Spleen (tissue), 11 donors: Measurements from ENCODE around the gene SDHC. TPM values are rescaled to one million over a fixed set of nuclear protein-coding genes. Genes with fewer than 3 reads are reported as not detected.

Experiments
- DNase-seq: peaks from one replicate; pipeline ENCODE4 v3.0.0-alpha.2; 2020
- H3K27ac ChIP-seq, 8 donors: fragments of 200-600 bp; sonication (generic) in 7 of 8; 1 replicate in 4 of 8; 2 replicates in 4 of 8; pipeline versions ENCODE4 v1.5.0 to v1.8.0; 2016 to 2021; ENCODE audit warnings: inconsistent platforms in 4 of 8, mild to moderate bottlenecking in 4 of 8, moderate library complexity in 1 of 8
- H3K27me3 ChIP-seq, 7 donors: fragments of 200-600 bp; sonication (generic) in 6 of 7; replicated peaks in 1 of 7; 1 replicate in 4 of 7; 2 replicates in 3 of 7; pipeline versions ENCODE4 v1.5.0 to v1.8.0; 2016 to 2021; ENCODE audit warnings: inconsistent platforms in 3 of 7, mild to moderate bottlenecking in 1 of 7
- H3K36me3 ChIP-seq, 6 donors: fragments of 200-600 bp; sonication (generic) in 5 of 6; 1 replicate in 4 of 6; 2 replicates in 2 of 6; pipeline versions ENCODE4 v1.5.0 to v1.8.0; 2016 to 2021; ENCODE audit warnings: inconsistent platforms in 2 of 6
- H3K4me1 ChIP-seq, 6 donors: fragments of 200-600 bp; sonication (generic) in 5 of 6; 1 replicate in 3 of 6; 2 replicates in 3 of 6; pipeline versions ENCODE4 v1.5.0 to v1.8.0; 2016 to 2021; ENCODE audit warnings: inconsistent platforms in 3 of 6
- H3K4me3 ChIP-seq, 8 donors: fragments of 200-600 bp; sonication (generic) in 7 of 8; 1 replicate in 4 of 8; 2 replicates in 4 of 8; pipeline versions ENCODE4 v1.5.0 to v1.8.0; 2016 to 2021; ENCODE audit warnings: inconsistent platforms in 4 of 8, mild to moderate bottlenecking in 4 of 8, moderate library complexity in 2 of 8
- H3K9me3 ChIP-seq, 8 donors: fragments of 200-600 bp; sonication (generic) in 7 of 8; 1 replicate in 4 of 8; 2 replicates in 4 of 8; pipeline versions ENCODE4 v1.5.0 to v1.8.0; 2016 to 2021; ENCODE audit warnings: inconsistent platforms in 4 of 8
- CTCF ChIP-seq, 11 experiments: fragments of 200-600 bp in 7 of 11; fragments of 450-650 bp in 4 of 11; sonication (generic) in 4 of 11; IDR thresholded peaks in 8 of 11; conservative IDR thresholded peaks in 3 of 11; 1 replicate in 7 of 11; 2 replicates in 4 of 11; pipeline versions ENCODE4 v1.4.0 to v1.8.0; 2016 to 2021; ENCODE audit warnings: antibody characterized with exemption in 11 of 11, inconsistent platforms in 4 of 11, mild to moderate bottlenecking in 1 of 11
- POLR2A ChIP-seq, 3 donors: fragments of 450-650 bp; IDR thresholded peaks; one replicate each; pipeline ENCODE4 v1.5.1; 2017; ENCODE audit warnings: antibody characterized with exemption in 3 of 3, mild to moderate bottlenecking in 1 of 3
- POLR2AphosphoS5 ChIP-seq, 3 donors: sonication (generic); formaldehyde crosslinking; IDR thresholded peaks; one replicate each; pipeline ENCODE4 v1.5.1; 2017; ENCODE audit warnings: antibody characterized with exemption in 3 of 3
- WGBS, 5 donors: extraction: QIAGEN DNeasy Blood & Tissue Kit in 3 of 5; methylation state at CpG; one replicate each; pipeline versions ENCODE4 v1.1.5 to v1.1.7; 2013 to 2018; 5-methylcytosine and 5-hydroxymethylcytosine counted together
- intact Hi-C: fragments of 100-400 bp; cut with DNase I; formaldehyde crosslinking; loops from one replicate; pipeline ENCODE4 v1.15.0; 2023; ENCODE audit warnings: low total_unique reads
- polyA plus RNA-seq, 3 donors: library from polyadenylated mRNA; stranded (reverse); fragments of 200-250 nt; gene quantifications; one replicate each; pipeline ENCODE4 v1.2.1, GENCODE V29; 2013
- total RNA-seq, 7 donors: library from RNA; depleted of rRNA in 3 of 7; stranded (reverse); fragments of >200 nt in 3 of 7; fragmentation: NEBNext Ultra II Directional in 4 of 7; extraction: Animal tissue kit (Norgen Biotek cat#: 25700) in 4 of 7; gene quantifications; one replicate each; pipeline versions ENCODE4 v1.1.0 to v1.2.1, GENCODE V29; 2016 to 2021
- donor health status: healthy with polysubstance abuse.
- donor health status: DM: no; HTN: no; CAD: no; lungs with moderate emphysema.
- donor health status: DM: no; HTN: no; CAD: no.
- donor health status: Bipolar disorder and iron deficiency.
- donor health status: healthy.
- donor health status: DM: no; HTN: no; CAD: no.
- donor health status: DM: yes; HTN: yes; CAD: no.

The SDHC gene
- total and polyA plus RNA-seq, 10 donors = 57.0 to 170 (median 133) TPM

- no peak for TF ChIP-seq CTCF (IDR thresholded peaks at IDR 0.05 in 8 of 11, conservative IDR thresholded peaks at IDR 0.05 in 3 of 11)
- WGBS, 5 donors = 95 to 97% (median 96%) methylated on average over 9 of the region's 9 CpGs
- Histone ChIP-seq H3K4me1 (peaks cover 0 to 16% (median 0%) of the 10 kb centered on the region in 6 donors), H3K9me3 (no peaks in the 10 kb centered on the region), H3K4me3 (no peak overlapping the region), H3K27me3 (no peaks in the 10 kb centered on the region), H3K36me3 (peaks cover 0 to 98% (median 73%) of the 10 kb centered on the region in 6 donors), H3K27ac (no peak overlapping the region)
- intact Hi-C loops = no loop called here
- no peak for DNase-seq
Observed at GRCh38 chr1:161333166-161333565, 19.0 kb downstream of the SDHC start.

- H3K36me3 ChIP-seq = peaks cover under 1 to 98% (median 54%) of the 10 kb centered on the region in 6 donors
- no peak overlapping the region for H3K4me3 ChIP-seq
- H3K9me3 ChIP-seq = no peaks in the 10 kb centered on the region
- no peaks in the 10 kb centered on the region for H3K27me3 ChIP-seq
- peaks cover 0 to 16% (median 0%) of the 10 kb centered on the region in 6 donors for H3K4me1 ChIP-seq
- TF ChIP-seq POLR2A (IDR thresholded peaks at IDR 0.05) (no peak), POLR2AphosphoS5 (IDR thresholded peaks at IDR 0.05) (no peak), CTCF (IDR thresholded peaks at IDR 0.05 in 8 of 11, conservative IDR thresholded peaks at IDR 0.05 in 3 of 11) (no peak)
- WGBS, 5 donors = 90 to 95% (median 93%) methylated on average over 3 of the region's 3 CpGs
- DNase-seq = no peak
- no peak overlapping the region for H3K27ac ChIP-seq
- intact Hi-C loops = no loop called here
Observed at GRCh38 chr1:161335796-161336195, 21.6 kb downstream of the SDHC start.

GRCh38 chr1:161342177-161342576, 28.0 kb downstream of the SDHC start:
- intact Hi-C loops = no loop called here
- H3K27ac ChIP-seq = no peak overlapping the region

GRCh38 chr1:161342821-161343220, 28.6 kb downstream of the SDHC start:
- TF ChIP-seq POLR2A (IDR thresholded peaks at IDR 0.05) = no peak
- no peak for TF ChIP-seq POLR2AphosphoS5 (IDR thresholded peaks at IDR 0.05)
- no peak for TF ChIP-seq CTCF (IDR thresholded peaks at IDR 0.05 in 8 of 11, conservative IDR thresholded peaks at IDR 0.05 in 3 of 11)

More at GRCh38 chr1:161342177-161342576, 28.0 kb downstream of the SDHC start:
- no peaks in the 10 kb centered on the region for H3K9me3 ChIP-seq
- DNase-seq = no peak
- peaks cover 0 to 5% (median 0%) of the 10 kb centered on the region in 6 donors for H3K4me1 ChIP-seq
- H3K36me3 ChIP-seq = peaks cover 6 to 98% (median 48%) of the 10 kb centered on the region in 6 donors
- no peaks in the 10 kb centered on the region for H3K27me3 ChIP-seq
- TF ChIP-seq POLR2A (IDR thresholded peaks at IDR 0.05) (no peak), CTCF (IDR thresholded peaks at IDR 0.05 in 8 of 11, conservative IDR thresholded peaks at IDR 0.05 in 3 of 11) (no peak), POLR2AphosphoS5 (IDR thresholded peaks at IDR 0.05) (no peak)
- WGBS, 5 donors = 92 to 97% (median 95%) methylated on average over 2 of the region's 2 CpGs
- H3K4me3 ChIP-seq = no peak overlapping the region

More at GRCh38 chr1:161342821-161343220, 28.6 kb downstream of the SDHC start:
- Histone ChIP-seq H3K4me1 (no peaks in the 10 kb centered on the region), H3K9me3 (no peaks in the 10 kb centered on the region), H3K27me3 (no peaks in the 10 kb centered on the region), H3K4me3 (no peak overlapping the region), H3K36me3 (peaks cover 6 to 98% (median 50%) of the 10 kb centered on the region in 6 donors), H3K27ac (no peak overlapping the region)
- intact Hi-C loops = no loop called here
- 90 to 97% (median 96%) methylated on average over 5 of the region's 5 CpGs for WGBS, 5 donors
- no peak for DNase-seq
